ENCODE measurements around the gene F8. TPM values are rescaled to one million over a fixed set of nuclear protein-coding genes. Genes with fewer than 3 reads are reported as not detected.

F8 gene
- total and polyA plus RNA-seq, 2 experiments from 2014 or later = 4.1 to 5.5 TPM

DNA sequence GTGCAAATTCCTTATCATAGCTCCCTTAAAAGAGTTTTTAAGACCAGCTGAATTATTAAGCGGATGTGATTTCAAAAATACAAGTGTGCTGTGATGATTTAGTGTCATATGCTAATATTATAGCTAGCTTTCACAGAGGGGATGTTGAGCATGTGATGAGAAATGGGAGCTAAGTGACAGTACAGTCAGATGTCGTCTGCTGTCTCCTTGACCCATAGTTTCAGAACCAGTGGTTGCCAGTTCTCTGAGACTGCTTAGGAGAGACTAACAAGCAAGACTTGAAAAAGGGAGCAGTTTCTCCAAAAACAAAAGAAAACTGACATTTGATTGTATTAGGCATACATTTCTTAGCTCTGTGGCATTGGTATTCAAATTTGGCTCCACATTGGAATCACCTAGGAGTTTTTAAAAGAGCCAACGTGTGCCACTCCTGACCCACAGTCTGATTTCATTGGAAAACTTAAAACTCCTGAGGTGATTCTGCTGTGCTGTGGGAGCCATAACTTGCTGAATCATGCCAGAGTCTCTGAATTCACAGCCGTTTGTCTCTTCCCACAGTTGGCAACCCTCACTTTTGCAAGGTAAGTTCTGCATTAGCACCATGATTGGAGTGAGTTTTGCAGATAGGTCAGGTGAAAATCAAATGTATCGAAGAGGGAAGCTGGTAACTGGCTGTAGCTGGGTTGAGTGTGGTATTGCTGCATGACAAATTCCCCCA is 24.4 kb upstream of the F8 start:
- Histone ChIP-seq H3K79me2 (ENCODE audit: insufficient read depth) (peaks cover 14% of the 10 kb centered on the region), H3K9ac (no peak overlapping the region), H3K4me2 (ENCODE audit: unreplicated experiment) (no peak overlapping the region), H4K20me1 (ENCODE audit: insufficient read depth) (no peaks in the 10 kb centered on the region), H3K4me1 (ENCODE audit: insufficient read depth) (peaks cover 3% of the 10 kb centered on the region; the same call in 1 of the 2 replicates), H3K4me3 (no peak overlapping the region), H2AFZ (no peak overlapping the region), H3K9me2 (ENCODE audit: insufficient read depth) (no peaks in the 10 kb centered on the region), H3K27me3 (replicated peaks; ENCODE audit: insufficient read depth) (no peaks in the 10 kb centered on the region), H3F3A (ENCODE audit: insufficient read depth) (0 out of 2 replicates have a peak, but pooled peaks cover 7% of the 10 kb centered on the region), H3K36me3 (ENCODE audit: low read depth) (no peaks in the 10 kb centered on the region), H3K27ac (no peak overlapping the region), H3K9me3 (ENCODE audit: low read depth) (no peaks in the 10 kb centered on the region)
- no peak for DNase-seq
- in situ Hi-C loops (cut with MboI) = no loop called here
- TF ChIP-seq EZH2 (IDR thresholded peaks at IDR 0.05; ENCODE audit: insufficient read depth, poor library complexity, severe bottlenecking) (no peak), EZH2phosphoT487 (IDR thresholded peaks at IDR 0.05; ENCODE audit: insufficient read depth, low read depth) (no peak)
- 99 to 100% methylated on average over 5 of the region's 5 CpGs for WGBS, 2 experiments (ENCODE audit: low coverage in 1 of 2, low lambda C conversion rate in 2 of 2, missing lambda C conversion rate in 2 of 2)

DNA sequence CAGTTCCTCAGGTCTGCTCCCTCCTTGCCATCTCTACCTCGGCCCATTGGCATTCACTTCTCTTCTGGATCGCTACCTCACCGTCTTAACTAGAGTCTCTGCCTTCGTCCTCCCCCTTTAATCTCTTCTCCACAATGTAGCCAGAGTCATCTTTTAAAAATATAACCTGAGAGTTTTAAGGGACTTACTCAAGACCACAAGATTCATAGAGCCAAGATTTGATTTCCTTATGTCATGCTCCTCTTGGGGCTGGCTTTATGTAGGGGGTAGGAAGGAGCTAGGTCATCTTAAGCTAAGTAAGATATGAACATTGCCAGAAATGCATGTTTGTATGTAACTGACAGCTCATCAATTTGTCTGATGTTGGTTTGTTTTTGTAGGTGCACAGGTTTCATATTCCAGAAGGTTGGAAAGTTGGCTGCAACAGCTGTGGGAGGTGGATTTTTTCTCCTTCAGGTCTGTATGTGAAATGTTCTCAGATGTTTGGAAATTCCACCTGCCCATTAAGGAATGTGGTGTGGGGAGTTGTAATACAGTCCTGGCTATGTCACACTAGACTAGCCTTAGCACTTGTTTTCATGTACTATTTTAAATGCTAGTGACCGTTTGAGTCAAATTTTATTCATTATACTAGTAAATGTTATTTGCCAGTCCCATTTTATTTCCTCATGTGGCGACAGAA is 23.7 kb upstream of the F8 start:
- Histone ChIP-seq H3K27me3 (replicated peaks; ENCODE audit: insufficient read depth) (no peaks in the 10 kb centered on the region), H3K9me2 (ENCODE audit: insufficient read depth) (no peaks in the 10 kb centered on the region), H2AFZ (no peak overlapping the region), H3K4me3 (no peak overlapping the region), H3K79me2 (ENCODE audit: insufficient read depth) (peaks cover 14% of the 10 kb centered on the region), H4K20me1 (ENCODE audit: insufficient read depth) (no peaks in the 10 kb centered on the region), H3K27ac (no peak overlapping the region), H3K4me1 (ENCODE audit: insufficient read depth) (peaks cover 3% of the 10 kb centered on the region; the same call in 1 of the 2 replicates), H3F3A (ENCODE audit: insufficient read depth) (0 out of 2 replicates have a peak, but pooled peaks cover 7% of the 10 kb centered on the region), H3K4me2 (ENCODE audit: unreplicated experiment) (no peak overlapping the region), H3K36me3 (ENCODE audit: low read depth) (no peaks in the 10 kb centered on the region), H3K9ac (no peak overlapping the region), H3K9me3 (ENCODE audit: low read depth) (no peaks in the 10 kb centered on the region)
- 85 to 100% methylated on average over 5 to 6 of the region's 6 CpGs for WGBS, 2 experiments (ENCODE audit: low coverage in 1 of 2, low lambda C conversion rate in 2 of 2, missing lambda C conversion rate in 2 of 2)
- no peak for TF ChIP-seq EZH2phosphoT487 (IDR thresholded peaks at IDR 0.05; ENCODE audit: insufficient read depth, low read depth)
- no peak for DNase-seq
- in situ Hi-C loops (cut with MboI) = no loop called here

DNA sequence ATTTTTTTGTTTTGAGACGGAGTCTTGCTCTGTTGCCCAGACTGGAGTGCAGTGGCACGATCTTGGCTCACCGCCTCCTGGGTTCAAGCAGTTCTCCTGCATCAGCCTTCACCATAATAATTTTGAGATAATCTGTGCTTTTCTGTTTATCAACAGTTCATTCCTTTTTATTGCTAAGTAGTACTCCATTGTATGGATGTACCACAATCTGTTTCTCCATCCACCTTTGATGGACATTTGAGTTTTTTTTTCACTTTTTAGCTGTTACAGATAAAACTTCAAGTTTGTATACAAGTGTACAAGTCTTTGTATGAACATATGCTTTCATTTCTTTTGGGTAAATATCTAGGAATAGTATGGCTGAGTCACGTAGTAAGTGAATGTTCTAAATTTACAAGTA is 13.2 kb upstream of the F8 start:
- Histone ChIP-seq H3K27ac (no peak overlapping the region), H3K4me2 (ENCODE audit: unreplicated experiment) (no peak overlapping the region)

DNA sequence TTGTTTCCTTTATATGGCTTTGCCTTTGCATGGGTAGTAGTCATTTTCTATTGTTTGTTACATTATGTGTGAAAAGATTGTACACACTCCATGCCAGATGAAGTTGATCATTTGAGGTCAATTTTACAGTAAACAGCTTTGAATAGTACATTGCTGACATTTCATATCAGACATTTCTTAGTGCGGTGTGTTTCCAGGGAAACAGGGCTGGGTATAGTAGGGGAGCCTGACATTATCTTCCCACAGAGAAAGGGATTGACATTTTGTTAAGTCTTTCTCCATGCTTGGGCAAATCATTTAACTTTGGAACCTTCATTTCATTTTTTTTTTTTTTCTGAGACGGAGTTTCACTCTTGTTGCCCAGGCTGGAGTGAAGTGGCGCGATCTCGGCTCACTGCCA is 9.1 kb upstream of the F8 start:
- in situ Hi-C loops (cut with MboI) = no loop called here
- 66 to 79% methylated on average over 3 of the region's 5 CpGs for WGBS, 2 experiments (ENCODE audit: low coverage in 1 of 2, low lambda C conversion rate in 2 of 2, missing lambda C conversion rate in 2 of 2)

More for the DNA sequence above, 13.2 kb upstream of the F8 start:
- Histone ChIP-seq H4K20me1 (ENCODE audit: insufficient read depth) (no peaks in the 10 kb centered on the region), H3K9me3 (ENCODE audit: low read depth) (no peaks in the 10 kb centered on the region), H3K79me2 (ENCODE audit: insufficient read depth) (peaks cover 89% of the 10 kb centered on the region), H3K27me3 (replicated peaks; ENCODE audit: insufficient read depth) (no peaks in the 10 kb centered on the region), H3K4me3 (no peak overlapping the region), H3K36me3 (ENCODE audit: low read depth) (peaks cover 7% of the 10 kb centered on the region; the same call in 1 of the 2 replicates), H3K9me2 (ENCODE audit: insufficient read depth) (no peaks in the 10 kb centered on the region), H3F3A (ENCODE audit: insufficient read depth) (no peaks in the 10 kb centered on the region), H3K4me1 (ENCODE audit: insufficient read depth) (no peaks in the 10 kb centered on the region), H3K9ac (no peak overlapping the region), H2AFZ (no peak overlapping the region)
- TF ChIP-seq EZH2phosphoT487 (IDR thresholded peaks at IDR 0.05; ENCODE audit: insufficient read depth, low read depth) (no peak), EZH2 (IDR thresholded peaks at IDR 0.05; ENCODE audit: insufficient read depth, poor library complexity, severe bottlenecking) (no peak)
- no peak for DNase-seq
- in situ Hi-C loops (cut with MboI) = no loop called here
- WGBS, 2 experiments (ENCODE audit: low coverage in 1 of 2, low lambda C conversion rate in 2 of 2, missing lambda C conversion rate in 2 of 2) = 97 to 100% methylated on average over 4 of the region's 4 CpGs

More for the DNA sequence above, 9.1 kb upstream of the F8 start:
- Histone ChIP-seq H3K9me2 (ENCODE audit: insufficient read depth) (no peaks in the 10 kb centered on the region), H3K4me3 (no peak overlapping the region), H3K9ac (no peak overlapping the region), H3K27me3 (replicated peaks; ENCODE audit: insufficient read depth) (no peaks in the 10 kb centered on the region), H2AFZ (no peak overlapping the region), H4K20me1 (ENCODE audit: insufficient read depth) (no peaks in the 10 kb centered on the region), H3K9me3 (ENCODE audit: low read depth) (no peaks in the 10 kb centered on the region), H3K36me3 (ENCODE audit: low read depth) (peaks cover 7% of the 10 kb centered on the region; the same call in 1 of the 2 replicates), H3K27ac (no peak overlapping the region), H3K4me2 (ENCODE audit: unreplicated experiment) (no peak overlapping the region), H3K4me1 (ENCODE audit: insufficient read depth) (peaks cover 16% of the 10 kb centered on the region), H3K79me2 (ENCODE audit: insufficient read depth) (peaks cover 76% of the 10 kb centered on the region), H3F3A (ENCODE audit: insufficient read depth) (peaks cover 18% of the 10 kb centered on the region; the same call in 1 of the 2 replicates)
- no peak for TF ChIP-seq EZH2 (IDR thresholded peaks at IDR 0.05; ENCODE audit: insufficient read depth, poor library complexity, severe bottlenecking)
- TF ChIP-seq EZH2phosphoT487 (IDR thresholded peaks at IDR 0.05; ENCODE audit: insufficient read depth, low read depth) = no peak
- DNase-seq = no peak
